GM12878 (cell line): Measurements from ENCODE around the gene TYW1B.
"Not testable (repeated sequence)": the region's sequence is repeated elsewhere in the genome, so short reads cannot be mapped to it uniquely, and the experiment has no call there.

Source experiments
- GABPA ChIP-seq: IDR thresholded peaks from 2 replicates; pipeline ENCODE4 v1.6.1; 2014; ENCODE audit warnings: antibody characterized with exemption, low read depth, mild to moderate bottlenecking, inconsistent platforms
- SMARCA5 ChIP-seq: fragments of 450-650 bp; IDR thresholded peaks from 2 replicates; pipeline ENCODE4 v1.6.1; 2017; ENCODE audit warnings: mild to moderate bottlenecking

GRCh38 chr7:72643708-72644107, 184.3 kb downstream of the TYW1B start:
- not testable (repeated sequence) for TF ChIP-seq GABPA, SMARCA5
